Liver (tissue), 9 donors: Measurements from ENCODE around the gene CWC27. TPM values are rescaled to one million over a fixed set of nuclear protein-coding genes. Genes with fewer than 3 reads are reported as not detected.

ENCODE experiments used
- DNase-seq: peaks from one replicate; pipeline ENCODE4 v3.0.0-alpha.2; 2017; ENCODE audit warnings: low spot score
- H3K27ac ChIP-seq, 2 donors: one replicate each; pipeline ENCODE4 v1.7.0; 2013; ENCODE audit warnings: inconsistent platforms in 2 of 2, low read length in 2 of 2, control low read depth in 1 of 2, low read depth in 1 of 2, mild to moderate bottlenecking in 1 of 2
- H3K27me3 ChIP-seq, 4 donors: one replicate each; pipeline versions ENCODE4 v1.6.1 to v1.7.0; 2013; ENCODE audit warnings: low read length in 3 of 4, inconsistent platforms in 1 of 4, mild to moderate bottlenecking in 1 of 4, moderate library complexity in 1 of 4; ENCODE audit not compliant: control insufficient read depth in 4 of 4, insufficient read depth in 4 of 4
- H3K36me3 ChIP-seq, 4 donors: one replicate each; pipeline versions ENCODE4 v1.6.1 to v1.7.0; 2013; ENCODE audit warnings: low read length in 3 of 4, mild to moderate bottlenecking in 3 of 4, low read depth in 1 of 4, moderate library complexity in 1 of 4; ENCODE audit not compliant: control insufficient read depth in 4 of 4, insufficient read depth in 3 of 4
- H3K4me1 ChIP-seq, 4 donors: one replicate each; pipeline versions ENCODE4 v1.6.1 to v1.7.0; 2013; ENCODE audit warnings: low read length in 3 of 4, mild to moderate bottlenecking in 3 of 4, moderate library complexity in 1 of 4; ENCODE audit not compliant: control insufficient read depth in 4 of 4, insufficient read depth in 4 of 4
- H3K4me3 ChIP-seq, 3 donors: one replicate each; pipeline versions ENCODE4 v1.6.1 to v1.7.0; 2013; ENCODE audit warnings: low read length in 3 of 3, control low read depth in 1 of 3, low read depth in 1 of 3, mild to moderate bottlenecking in 1 of 3
- H3K9ac ChIP-seq, 2 donors: one replicate each; pipeline ENCODE4 v1.7.0; 2013; ENCODE audit warnings: low read length in 2 of 2, mild to moderate bottlenecking in 2 of 2, moderate library complexity in 2 of 2, control low read depth in 1 of 2, low read depth in 1 of 2
- H3K9me3 ChIP-seq, 4 donors: one replicate each; pipeline versions ENCODE4 v1.6.1 to v1.7.0; 2013; ENCODE audit warnings: low read length in 3 of 4; ENCODE audit not compliant: control insufficient read depth in 4 of 4
- ATF3 ChIP-seq: IDR thresholded peaks from 2 replicates; pipeline ENCODE4 v1.6.1; 2016; ENCODE audit warnings: antibody characterized with exemption
- CTCF ChIP-seq: fragments of 150-350 bp; IDR thresholded peaks from 2 replicates; pipeline ENCODE4 v1.5.1; 2017; ENCODE audit warnings: improper control_type of control experiment, low read depth, low read length; ENCODE audit not compliant: missing input control
- EGR1 ChIP-seq, 2 donors: IDR thresholded peaks; 2 replicates each; pipeline ENCODE4 v1.6.1; 2016 to 2018; ENCODE audit warnings: antibody characterized with exemption in 2 of 2, low read depth in 2 of 2
- FOXA1 ChIP-seq: IDR thresholded peaks from 2 replicates; pipeline ENCODE4 v1.6.1; 2016; ENCODE audit warnings: antibody characterized with exemption
- FOXA2 ChIP-seq: IDR thresholded peaks from 2 replicates; pipeline ENCODE4 v1.6.1; 2016; ENCODE audit warnings: antibody characterized with exemption
- GABPA ChIP-seq, 2 donors: IDR thresholded peaks in 1 of 2; conservative IDR thresholded peaks in 1 of 2; 2 replicates each; pipeline ENCODE4 v1.6.1; 2016; ENCODE audit warnings: antibody characterized with exemption in 2 of 2, mild to moderate bottlenecking in 1 of 2, moderate library complexity in 1 of 2
- HNF4A ChIP-seq, 2 donors: conservative IDR thresholded peaks; 2 replicates each; pipeline ENCODE4 v1.6.1; 2016; ENCODE audit warnings: antibody characterized with exemption in 2 of 2, mild to moderate bottlenecking in 2 of 2
- HNF4G ChIP-seq: IDR thresholded peaks from 2 replicates; pipeline ENCODE4 v1.6.1; 2016; ENCODE audit warnings: antibody characterized with exemption
- JUND ChIP-seq, 2 donors: IDR thresholded peaks; 2 replicates each; pipeline ENCODE4 v1.6.1; 2016; ENCODE audit warnings: antibody characterized with exemption in 2 of 2
- MAX ChIP-seq: IDR thresholded peaks from 2 replicates; pipeline ENCODE4 v1.6.1; 2016; ENCODE audit warnings: antibody characterized with exemption
- NR2F2 ChIP-seq: IDR thresholded peaks from 2 replicates; pipeline ENCODE4 v1.6.1; 2016; ENCODE audit warnings: antibody characterized with exemption
- RAD21 ChIP-seq, 2 donors: IDR thresholded peaks; 2 replicates each; pipeline ENCODE4 v1.6.1; 2016; ENCODE audit warnings: antibody characterized with exemption in 2 of 2, mild to moderate bottlenecking in 2 of 2
- RXRA ChIP-seq, 2 donors: IDR thresholded peaks; 2 replicates each; pipeline ENCODE4 v1.6.1; 2017 to 2018; ENCODE audit warnings: antibody characterized with exemption in 2 of 2, mild to moderate bottlenecking in 1 of 2
- TAF1 ChIP-seq: conservative IDR thresholded peaks from 2 replicates; pipeline ENCODE4 v1.6.1; 2016; ENCODE audit warnings: antibody characterized with exemption, mild to moderate bottlenecking
- YY1 ChIP-seq: IDR thresholded peaks from 2 replicates; pipeline ENCODE4 v1.6.1; 2016; ENCODE audit warnings: antibody characterized with exemption, mild to moderate bottlenecking
- ZBTB33 ChIP-seq: IDR thresholded peaks from 2 replicates; pipeline ENCODE4 v1.6.1; 2016; ENCODE audit warnings: antibody characterized with exemption
- WGBS: extraction: QIAGEN DNeasy Blood & Tissue Kit; methylation state at CpG from one replicate; pipeline ENCODE4 v1.1.7; 2013; 5-methylcytosine and 5-hydroxymethylcytosine counted together
- polyA plus RNA-seq, 2 donors: library from polyadenylated mRNA; stranded (reverse) in 1 of 2; unstranded in 1 of 2; fragments of 200-250 nt in 1 of 2; fragments of >200 nt in 1 of 2; fragmentation: Nextera tagmentation in 1 of 2; extraction: Ambion mirVana in 1 of 2; gene quantifications; one replicate each; pipeline versions ENCODE4 v1.2.1 to v1.2.3, GENCODE V29; 2013 to 2015
- total RNA-seq, 2 donors: library from RNA; depleted of rRNA; stranded (reverse); fragments of >200 nt; gene quantifications; one replicate each; pipeline ENCODE4 v1.2.3, GENCODE V29; 2014
- donor health status: healthy.
- donor health status: healthy.
- donor health status: healthy.
- donor health status: healthy.
- donor health status: healthy.

CWC27 gene
- total and polyA plus RNA-seq, 4 donors = 3.9 to 9.8 (median 6.0) TPM

- no peak overlapping the region for H3K27ac ChIP-seq
- no peaks in the 10 kb centered on the region for H3K27me3 ChIP-seq
- WGBS = 85% methylated on average over 5 of the region's 5 CpGs
- peaks cover 0 to 11% (median 6%) of the 10 kb centered on the region in 4 donors for H3K36me3 ChIP-seq
- TF ChIP-seq ZBTB33 (no peak), NR2F2 (no peak), FOXA1 (no peak), JUND (IDR thresholded peaks at IDR 0.05) (no peak)
- no peak for DNase-seq
- no peak overlapping the region for H3K9ac ChIP-seq
- no peaks in the 10 kb centered on the region for H3K4me1 ChIP-seq
- H3K4me3 ChIP-seq = no peak overlapping the region
- H3K9me3 ChIP-seq = no peaks in the 10 kb centered on the region
Observed at GRCh38 chr5:64807520-64807919, 38.8 kb downstream of the CWC27 start.

- no peak overlapping the region for H3K27ac ChIP-seq
- H3K4me1 ChIP-seq = no peaks in the 10 kb centered on the region
- TF ChIP-seq CTCF (peak; percentile 66), HNF4G (no peak), NR2F2 (no peak), FOXA1 (no peak), TAF1 (no peak), HNF4A (conservative IDR thresholded peaks at IDR 0.05) (no peak), RAD21 (IDR thresholded peaks at IDR 0.05) (peak; percentile 91 to 92)
- no peak for DNase-seq
- WGBS = 90% methylated on average over 1 of the region's 1 CpG
- no peak overlapping the region for H3K9ac ChIP-seq
- H3K27me3 ChIP-seq = no peaks in the 10 kb centered on the region
- no peak overlapping the region for H3K4me3 ChIP-seq
- H3K36me3 ChIP-seq = peaks cover 0 to 4% (median under 1%) of the 10 kb centered on the region in 4 donors
- no peaks in the 10 kb centered on the region for H3K9me3 ChIP-seq
Observed at GRCh38 chr5:64811050-64811640, 42.4 kb downstream of the CWC27 start.

- H3K9me3 ChIP-seq = no peaks in the 10 kb centered on the region
- no peak overlapping the region for H3K9ac ChIP-seq
- no peaks in the 10 kb centered on the region for H3K27me3 ChIP-seq
- H3K27ac ChIP-seq = no peak overlapping the region
- H3K4me3 ChIP-seq = no peak overlapping the region
- H3K4me1 ChIP-seq = no peaks in the 10 kb centered on the region
- 92% methylated on average over 2 of the region's 2 CpGs for WGBS
- DNase-seq = no peak
- no peaks in the 10 kb centered on the region for H3K36me3 ChIP-seq
- TF ChIP-seq FOXA2 = no peak
- no peak for TF ChIP-seq YY1
- no peak for TF ChIP-seq ATF3
- no peak for TF ChIP-seq FOXA1
- no peak for TF ChIP-seq CTCF
- no peak for TF ChIP-seq RXRA (IDR thresholded peaks at IDR 0.05)
- no peak for TF ChIP-seq HNF4A (conservative IDR thresholded peaks at IDR 0.05)
- no peak for TF ChIP-seq HNF4G
- no peak for TF ChIP-seq GABPA (IDR thresholded peaks at IDR 0.05 in 1 of 2, conservative IDR thresholded peaks at IDR 0.05 in 1 of 2)
- TF ChIP-seq ZBTB33 = no peak
- TF ChIP-seq RAD21 (IDR thresholded peaks at IDR 0.05) = no peak
- TF ChIP-seq MAX = no peak
- TF ChIP-seq EGR1 (IDR thresholded peaks at IDR 0.05; ENCODE audit: low read depth in 2 of 2) = no peak
- no peak for TF ChIP-seq TAF1
Observed at GRCh38 chr5:64814073-64814472, 45.3 kb downstream of the CWC27 start.
